ENCODE measurements around the gene TMEM167A. TPM values are rescaled to one million over a fixed set of nuclear protein-coding genes. Genes with fewer than 3 reads are reported as not detected.

Gene TMEM167A
- total and polyA plus RNA-seq, 2 of the 8 experiments (the other 6 are each of a cell fraction or from before 2014, with no cell fraction given): 50.6 to 178 TPM

DNA sequence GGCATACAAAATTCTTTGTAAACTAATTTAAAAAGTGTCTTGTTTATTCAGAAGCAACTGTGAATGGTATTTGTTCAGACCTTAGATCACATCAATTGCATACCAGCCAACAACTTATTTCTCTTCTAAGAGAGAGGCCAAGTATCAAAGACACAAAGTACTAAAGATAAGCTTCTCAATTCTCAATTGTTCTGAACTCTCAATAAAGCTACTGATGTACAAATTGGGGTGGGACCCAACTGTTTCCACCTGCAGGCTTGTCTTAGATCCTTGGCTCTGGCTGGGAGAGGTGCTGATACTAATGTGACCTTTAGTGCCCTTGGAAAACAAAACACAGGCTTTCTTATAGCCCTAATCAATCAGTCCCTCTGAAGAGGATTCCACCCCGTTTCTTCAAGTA is 22.3 kb upstream of the TMEM167A start:
- Histone ChIP-seq H3K36me3 (ENCODE audit: control insufficient read depth in 2 of 4, insufficient read depth in 4 of 4, low read length in 3 of 4) (no peaks in the 10 kb centered on the region), H3K4me1 (replicated peaks in 1 of 4; ENCODE audit: control insufficient read depth in 3 of 4, insufficient read depth in 4 of 4, low read length in 3 of 4) (peaks cover 0 to 3% (median 0%) of the 10 kb centered on the region in 4 experiments; a peak in 1 of 7 replicates), H3K56ac (replicated peaks; ENCODE audit: insufficient read length, low read depth, low read length) (no peak overlapping the region), H3K4me2 (ENCODE audit: insufficient read depth in 1 of 2, low read depth in 2 of 2, low read length in 2 of 2) (no peak overlapping the region), H2AFZ (ENCODE audit: low read length) (no peak overlapping the region), H4K91ac (replicated peaks; ENCODE audit: insufficient read length, low read length) (no peak overlapping the region), H3K9me3 (ENCODE audit: insufficient read depth in 2 of 2, low read depth in 1 of 2, low read length in 1 of 2) (no peaks in the 10 kb centered on the region), H4K5ac (ENCODE audit: insufficient read length, low read depth, low read length) (no peak overlapping the region), H3K27ac (ENCODE audit: low read depth, low read length) (no peak overlapping the region), H2BK15ac (ENCODE audit: low read length) (no peak overlapping the region), H3K79me2 (ENCODE audit: control insufficient read depth in 1 of 2, insufficient read depth in 2 of 2, low read length in 2 of 2) (no peaks in the 10 kb centered on the region), H3K18ac (ENCODE audit: extremely low read depth, low read length) (no peak overlapping the region), H4K20me1 (replicated peaks in 1 of 2; ENCODE audit: control insufficient read depth in 1 of 2, insufficient read depth in 2 of 2, low read length in 2 of 2) (no peaks in the 10 kb centered on the region), H3K79me1 (ENCODE audit: low read depth, low read length) (no peaks in the 10 kb centered on the region), H3K14ac (ENCODE audit: insufficient read length) (no peak overlapping the region), H3K4me3 (ENCODE audit: extremely low read depth in 1 of 4, insufficient read depth in 2 of 4, low read depth in 3 of 4, low read length in 4 of 4) (no peak overlapping the region), H2BK5ac (ENCODE audit: low read depth, low read length) (no peak overlapping the region), H3K23me2 (ENCODE audit: low read depth, low read length) (no peaks in the 10 kb centered on the region), H3K27me3 (replicated peaks in 1 of 4; ENCODE audit: control insufficient read depth in 3 of 4, extremely low read depth in 1 of 4, insufficient read depth in 3 of 4, low read length in 3 of 4) (no peaks in the 10 kb centered on the region), H2AK5ac (ENCODE audit: low read depth, low read length) (no peak overlapping the region), H2BK20ac (ENCODE audit: low read length) (no peak overlapping the region), H3K23ac (ENCODE audit: insufficient read length) (no peak overlapping the region), H3K4ac (replicated peaks; ENCODE audit: insufficient read length, low read depth, low read length) (no peak overlapping the region), H3K9ac (replicated peaks in 1 of 4; ENCODE audit: extremely low read depth in 1 of 4, low read depth in 3 of 4, low read length in 3 of 4) (no peak overlapping the region), H2BK12ac (ENCODE audit: low read depth, low read length) (no peak overlapping the region), H2BK120ac (replicated peaks; ENCODE audit: low read depth, low read length) (no peak overlapping the region), H4K8ac (ENCODE audit: extremely low read depth, insufficient read depth, low read length) (no peak overlapping the region)
- no peak for TF ChIP-seq SIRT6 (IDR thresholded peaks at IDR 0.05; ENCODE audit: low read length)
- no peak for TF ChIP-seq KDM1A (IDR thresholded peaks at IDR 0.05; ENCODE audit: borderline replicate concordance, low read length)
- TF ChIP-seq CBX8 (IDR thresholded peaks at IDR 0.05; ENCODE audit: borderline replicate concordance, low read depth, low read length): no peak
- TF ChIP-seq, protein P1, sequence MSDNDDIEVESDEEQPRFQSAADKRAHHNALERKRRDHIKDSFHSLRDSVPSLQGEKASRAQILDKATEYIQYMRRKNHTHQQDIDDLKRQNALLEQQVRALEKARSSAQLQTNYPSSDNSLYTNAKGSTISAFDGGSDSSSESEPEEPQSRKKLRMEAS (IDR thresholded peaks at IDR 0.05): no peak
- TF ChIP-seq BCL11A (IDR thresholded peaks at IDR 0.05; ENCODE audit: low read depth in 2 of 2, low read length in 2 of 2): no peak
- TF ChIP-seq CEBPB (IDR thresholded peaks at IDR 0.05; ENCODE audit: low read depth, low read length): no peak
- no peak for TF ChIP-seq BRCA1 (IDR thresholded peaks at IDR 0.05; ENCODE audit: low read depth, low read length)
- WGBS, 2 experiments (ENCODE audit: extremely low coverage in 1 of 2, insufficient coverage in 1 of 2, insufficient read length in 1 of 2, insufficient replicate concordance in 2 of 2, low coverage in 1 of 2, low lambda C conversion rate in 2 of 2, missing lambda C conversion rate in 1 of 2): 80% methylated on average over 1 of the region's 1 CpG; no CpG with 5 or more reads in 1 of the 2 experiments
- POLR2A ChIA-PET (ENCODE audit: partially characterized antibody): interaction anchor here (0.9 kb wide), 1 partner anchor 24 kb away, joined by 3 read pairs; no protein-coding TSS in a partner anchor
- CTCF ChIA-PET (ENCODE audit: partially characterized antibody): no interaction called here
- no peak for DNase-seq (ENCODE audit: low read depth in 1 of 2, low spot score in 2 of 2)
- no peak for FAIRE-seq

All from H1 (cell line).